HG03280 (cell line): Measurements from ENCODE around the gene PDE11A.

Source experiments
- ATAC-seq: cut with Tn5 transposase; IDR thresholded peaks from one replicate; pipeline ENCODE4 v1.9.1; 2021; ENCODE audit warnings: mild to moderate bottlenecking, moderate library complexity; ENCODE audit not compliant: unreplicated experiment

PDE11A gene

DNA sequence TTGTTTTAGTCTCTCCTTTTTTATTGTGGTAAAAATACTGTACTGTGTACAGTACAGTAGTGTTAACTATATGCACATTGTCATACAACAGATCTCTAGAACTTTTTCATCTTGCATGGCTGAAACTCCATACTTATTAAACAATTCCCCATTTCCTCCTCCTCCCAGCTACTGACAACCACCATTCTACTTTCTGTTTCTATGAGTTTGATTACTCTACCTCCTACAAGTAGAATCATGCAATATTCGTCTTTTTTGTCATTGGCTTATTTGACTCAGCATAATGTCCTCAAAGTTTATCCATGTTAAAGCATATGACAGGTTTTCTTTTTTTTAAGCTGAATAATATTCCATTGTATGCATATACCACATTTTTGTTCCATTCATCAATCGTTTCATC lies 341.8 kb downstream of the PDE11A start:
- ATAC-seq = no peak

DNA sequence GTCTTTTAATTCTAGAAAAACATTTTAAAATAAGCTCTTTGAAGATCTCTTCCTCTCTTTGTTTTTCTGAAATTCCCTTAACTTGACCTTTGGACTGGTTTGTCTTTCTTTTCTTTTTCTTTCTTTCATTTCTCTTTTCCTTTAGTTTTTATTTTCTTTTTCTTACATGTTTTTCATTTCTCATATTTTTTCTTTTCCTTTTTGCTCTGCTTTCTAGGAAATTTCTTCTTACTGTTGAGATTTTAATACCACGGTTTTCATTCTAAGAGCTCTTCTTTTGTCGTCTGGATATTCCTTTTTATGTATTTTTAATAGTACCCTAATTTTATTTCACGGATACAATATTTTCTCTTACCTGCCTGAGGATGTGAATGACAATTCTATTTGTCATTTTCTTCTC lies 342.2 kb downstream of the PDE11A start:
- no peak for ATAC-seq

DNA sequence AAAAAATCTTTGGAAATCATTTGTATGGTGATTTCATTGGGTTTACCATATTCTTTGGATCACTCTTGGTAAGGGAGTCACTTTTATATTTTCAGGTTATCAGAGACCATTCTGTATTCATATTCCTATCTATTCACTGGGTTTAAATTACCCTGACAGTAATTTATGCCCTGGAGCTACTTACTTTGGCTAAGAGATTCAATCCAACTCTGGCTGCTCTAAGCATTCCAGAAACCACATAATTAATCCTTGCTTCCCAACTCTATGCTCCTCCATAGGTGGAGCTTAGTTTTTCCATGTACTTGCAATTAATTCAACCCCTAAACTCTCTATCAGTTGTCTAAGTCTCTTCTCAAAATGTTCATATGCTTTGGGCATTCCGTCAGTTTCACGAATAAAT lies 343.7 kb downstream of the PDE11A start:
- ATAC-seq = no peak

DNA sequence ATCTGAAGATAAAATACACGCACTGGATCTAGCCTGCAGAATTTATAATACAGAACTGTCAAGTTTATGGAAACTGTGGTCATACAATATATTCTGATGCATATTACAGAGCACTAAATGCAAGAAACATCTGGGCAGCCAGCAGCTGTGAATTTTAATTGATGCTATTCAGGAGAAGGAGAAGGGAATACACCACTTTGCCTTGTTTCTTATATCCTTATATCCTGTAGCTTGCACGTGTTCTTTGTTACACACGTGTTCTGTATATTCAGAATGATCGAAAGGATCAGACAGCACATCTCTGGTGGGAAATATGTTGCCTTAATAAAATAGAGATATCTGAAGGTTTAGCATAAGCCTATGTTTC lies 344.2 kb downstream of the PDE11A start:
- no peak for ATAC-seq

DNA sequence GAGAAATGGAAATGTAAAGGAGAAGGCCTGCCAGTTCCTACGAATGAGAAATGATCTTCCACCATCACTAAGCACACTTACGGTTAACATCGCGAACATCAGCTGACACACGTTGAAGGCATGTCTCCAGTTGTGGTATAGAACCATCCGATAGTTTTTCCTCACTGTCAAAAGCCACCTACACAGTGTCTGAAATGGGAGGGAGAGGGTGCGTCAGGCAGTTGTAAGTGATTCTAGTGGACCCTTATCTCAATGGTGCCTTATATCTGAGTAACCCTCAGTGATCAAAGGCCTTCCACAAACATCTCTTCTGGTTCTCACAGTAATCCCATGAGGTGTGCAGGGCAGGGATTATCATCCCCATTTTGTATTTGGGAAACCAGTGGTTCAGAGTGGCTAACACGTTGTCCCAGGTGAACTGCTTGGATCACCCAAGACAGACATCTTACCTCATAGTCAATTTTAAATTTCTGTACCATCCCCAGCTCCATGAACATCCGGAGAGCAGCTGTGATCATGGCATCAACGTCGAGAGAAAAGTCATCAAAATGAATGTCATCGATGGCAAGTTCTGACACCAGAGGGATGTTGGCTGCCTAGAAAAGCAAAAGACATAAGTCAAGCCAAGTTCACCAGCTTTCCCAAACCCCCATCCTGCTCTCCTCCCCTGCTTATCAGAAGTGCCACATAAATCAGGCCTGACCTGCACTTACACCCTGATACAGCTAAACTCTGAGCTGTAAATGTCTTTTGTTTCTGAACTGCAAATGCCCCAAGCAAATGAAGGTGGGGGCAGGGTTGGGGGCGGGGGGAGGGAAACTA lies 344.8 kb downstream of the PDE11A start:
- no peak for ATAC-seq

DNA sequence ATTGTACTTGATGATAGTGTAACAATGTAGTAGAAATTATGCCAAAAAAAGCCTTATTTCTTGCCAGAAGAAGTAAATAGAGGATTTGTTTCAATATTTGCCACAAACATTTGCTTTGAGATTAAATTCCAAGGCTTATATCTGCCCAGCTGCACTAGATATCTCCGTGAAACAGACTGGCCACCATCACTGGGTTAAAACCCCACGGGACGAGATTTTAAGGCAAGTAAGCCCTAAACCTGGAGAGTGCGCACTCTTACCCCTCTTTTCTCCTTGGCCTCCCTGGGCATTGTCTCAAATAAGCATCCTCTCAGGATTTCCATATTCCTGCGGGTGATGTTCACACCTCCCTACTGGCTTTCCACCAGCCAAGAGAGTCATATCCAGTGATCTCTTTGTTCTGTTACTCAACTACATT lies 345.6 kb downstream of the PDE11A start:
- ATAC-seq = no peak

DNA sequence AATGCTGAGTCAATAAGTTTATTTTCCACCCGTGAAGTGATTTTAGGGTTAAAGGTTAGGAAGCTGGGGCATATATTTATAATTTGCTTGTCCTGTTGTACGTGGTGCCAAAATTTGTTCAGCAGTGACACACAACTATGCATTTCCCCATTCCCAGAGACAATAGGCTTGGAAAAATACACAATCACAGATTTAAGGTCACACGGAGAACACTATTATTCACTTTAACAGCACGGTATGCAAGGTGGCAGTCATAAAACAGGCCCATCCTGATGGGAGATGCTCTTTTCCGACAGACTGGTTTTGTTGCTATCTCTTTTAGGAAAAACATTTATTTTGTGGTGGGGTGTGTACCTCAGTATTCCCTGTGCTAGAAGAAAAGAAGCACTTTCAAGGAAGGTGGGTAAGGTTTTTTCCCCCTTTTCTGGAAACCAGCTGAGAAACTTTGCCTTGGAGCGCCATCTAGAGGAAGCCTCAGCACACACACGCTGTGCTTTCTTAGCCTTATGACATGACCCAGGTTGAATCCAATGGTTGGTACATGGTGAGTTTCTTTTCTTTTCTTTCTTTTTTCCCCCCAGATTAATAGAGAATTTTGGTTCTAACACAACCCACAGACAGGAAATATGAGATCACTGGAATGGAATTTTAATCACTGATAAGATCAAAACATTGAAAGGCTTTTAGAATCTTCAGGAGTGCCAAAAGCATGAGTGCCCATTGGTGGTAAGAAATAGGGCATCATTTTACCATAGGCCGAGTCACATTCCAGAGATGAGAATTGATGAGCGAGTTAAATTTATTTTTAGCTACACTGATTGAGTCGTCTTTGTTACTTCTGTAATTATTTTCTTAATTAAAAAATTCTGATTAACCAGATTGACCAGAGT lies 347.9 kb downstream of the PDE11A start:
- ATAC-seq = peak; percentile 69

DNA sequence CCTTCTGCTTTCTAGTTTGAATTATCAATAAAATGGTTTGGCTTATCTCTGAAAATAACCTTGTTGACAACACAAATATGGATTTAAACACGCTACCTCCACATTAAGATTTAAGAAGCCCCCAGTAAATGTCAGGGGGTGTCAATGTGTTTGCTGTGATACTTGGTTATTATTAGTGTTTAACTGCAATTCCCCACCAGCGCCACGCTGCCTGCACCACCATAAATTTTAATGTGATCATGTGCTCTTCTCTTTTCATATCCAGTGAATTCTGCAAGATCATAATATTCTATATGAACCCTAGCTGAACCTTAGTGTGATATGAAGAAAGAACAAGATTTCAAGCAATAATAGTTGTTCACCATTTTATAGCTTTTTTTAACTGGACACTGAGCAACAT lies 349.3 kb downstream of the PDE11A start:
- ATAC-seq = no peak

DNA sequence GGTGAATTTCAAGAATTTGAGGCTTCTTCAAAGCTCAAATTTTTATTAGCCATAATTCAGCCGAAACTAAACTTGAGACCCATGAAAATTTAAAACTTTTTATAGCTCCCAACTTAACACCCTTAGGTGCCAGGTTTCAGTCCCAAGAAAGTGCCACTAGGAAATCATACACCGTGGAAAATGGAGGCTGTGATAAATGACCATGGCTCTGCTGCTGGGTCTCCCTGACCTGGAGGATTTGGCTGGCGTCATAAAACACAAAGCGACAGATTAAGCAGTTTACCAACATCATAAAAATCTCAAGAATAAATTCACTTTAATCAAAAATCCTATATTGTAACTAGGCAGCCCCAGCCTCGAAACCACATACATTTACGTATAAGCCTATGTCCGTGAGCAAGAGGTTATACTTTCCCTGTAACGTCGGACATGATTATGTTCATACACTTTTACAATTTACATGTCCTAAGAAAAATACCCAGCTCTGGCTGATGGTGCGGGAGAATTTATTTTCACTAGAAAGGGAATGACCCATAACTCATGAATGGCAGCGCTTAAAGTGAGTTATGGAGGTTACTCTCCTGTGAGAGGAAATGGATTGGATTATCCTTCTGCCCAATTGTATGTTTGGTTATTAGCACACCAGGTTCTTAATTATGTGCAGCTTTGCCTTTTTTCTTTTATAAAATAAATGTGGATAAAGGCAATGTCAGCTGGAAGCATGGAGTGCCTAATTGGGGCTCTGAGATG lies 350.6 kb downstream of the PDE11A start:
- no peak for ATAC-seq

DNA sequence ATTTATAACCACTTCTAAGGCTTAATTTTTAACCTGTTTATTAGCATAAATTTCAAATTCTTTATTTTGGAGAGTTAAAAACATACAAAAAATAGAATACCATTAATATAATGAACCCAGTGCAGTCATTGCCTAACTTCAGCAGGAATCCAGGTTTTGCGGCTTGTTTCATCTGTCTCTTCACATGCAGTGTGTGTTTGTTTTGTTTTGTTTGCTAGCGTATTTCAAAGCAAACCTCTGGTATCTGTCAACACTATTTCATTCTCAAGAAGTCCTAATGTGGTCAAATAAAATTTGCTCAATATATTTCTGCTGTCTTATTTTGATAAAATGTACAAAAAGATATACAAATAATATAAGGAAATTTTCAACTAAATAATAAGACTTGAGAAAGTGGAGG lies 351.5 kb downstream of the PDE11A start:
- no peak for ATAC-seq

DNA sequence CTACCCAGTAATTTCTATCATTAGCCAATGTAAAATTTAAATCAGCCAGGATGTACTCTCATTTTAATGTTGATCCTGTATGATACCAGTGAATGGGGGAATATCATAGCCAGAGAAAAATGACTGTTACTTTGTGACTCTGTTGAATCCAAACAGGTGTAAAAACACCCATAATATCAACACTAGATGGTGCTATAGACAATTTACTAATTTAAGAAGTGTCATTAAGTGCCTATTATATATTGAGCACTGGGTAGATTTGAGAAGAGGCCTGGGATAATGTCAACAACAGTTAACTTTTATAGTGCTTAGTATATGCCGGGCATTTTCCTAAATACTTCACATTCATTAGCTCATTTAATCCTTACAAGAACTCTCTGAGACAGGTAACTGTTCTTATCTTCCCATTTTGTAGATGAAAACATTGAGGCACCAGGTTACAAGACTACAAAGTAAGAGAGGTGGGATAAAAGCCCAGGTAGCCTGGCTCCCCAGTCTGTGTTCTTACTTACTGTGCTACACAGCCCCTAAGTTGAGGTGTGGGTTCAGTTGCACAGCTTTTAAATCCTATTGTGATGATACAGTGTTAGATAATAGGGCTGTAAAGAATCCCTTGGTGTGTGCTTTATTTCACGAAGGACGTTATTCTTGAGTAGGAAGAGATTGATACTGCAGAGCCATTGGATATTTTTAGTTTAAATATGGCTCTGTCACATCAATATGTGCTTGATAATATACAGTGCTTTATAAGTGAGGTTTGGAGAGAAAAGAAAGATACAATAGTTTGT lies 354.6 kb downstream of the PDE11A start:
- ATAC-seq = no peak

DNA sequence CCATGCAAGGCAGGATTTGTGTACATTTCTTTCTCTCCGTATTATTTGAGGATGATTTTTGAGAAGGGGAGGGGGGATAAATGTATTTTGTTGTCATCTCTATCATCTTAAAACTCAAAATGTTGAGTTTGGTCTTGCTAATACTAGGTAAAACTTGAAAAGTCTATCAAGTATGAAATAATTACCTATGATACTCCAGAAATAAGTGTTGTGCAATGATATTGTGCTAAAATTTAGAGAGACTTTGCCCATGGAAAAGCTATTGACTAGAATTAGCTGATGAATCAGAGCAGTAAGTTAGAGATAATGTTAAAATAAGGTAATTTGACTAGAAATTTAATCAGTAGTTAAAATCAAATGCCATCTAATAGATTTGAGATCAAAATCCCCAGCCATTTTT lies 356.1 kb downstream of the PDE11A start:
- ATAC-seq = no peak

DNA sequence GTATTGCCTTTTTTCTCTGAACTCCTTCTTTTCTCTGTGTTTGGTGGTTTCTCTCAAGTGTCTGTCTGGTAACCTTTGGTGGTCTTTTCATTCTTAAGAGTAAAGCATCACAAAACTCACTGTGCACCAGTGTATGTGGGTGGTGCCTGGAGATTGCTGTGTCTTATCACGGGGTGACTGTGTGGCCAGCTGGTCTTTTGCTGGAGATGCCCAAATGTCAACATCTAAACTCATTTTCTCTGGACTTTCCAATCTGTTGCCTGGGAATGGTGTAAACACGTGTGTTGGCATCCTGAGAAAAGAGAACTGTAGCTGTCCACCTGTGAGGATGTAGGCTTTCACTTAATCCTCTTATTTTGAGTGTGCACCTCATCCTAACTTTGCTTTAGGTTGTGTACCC lies 356.8 kb downstream of the PDE11A start:
- no peak for ATAC-seq

DNA sequence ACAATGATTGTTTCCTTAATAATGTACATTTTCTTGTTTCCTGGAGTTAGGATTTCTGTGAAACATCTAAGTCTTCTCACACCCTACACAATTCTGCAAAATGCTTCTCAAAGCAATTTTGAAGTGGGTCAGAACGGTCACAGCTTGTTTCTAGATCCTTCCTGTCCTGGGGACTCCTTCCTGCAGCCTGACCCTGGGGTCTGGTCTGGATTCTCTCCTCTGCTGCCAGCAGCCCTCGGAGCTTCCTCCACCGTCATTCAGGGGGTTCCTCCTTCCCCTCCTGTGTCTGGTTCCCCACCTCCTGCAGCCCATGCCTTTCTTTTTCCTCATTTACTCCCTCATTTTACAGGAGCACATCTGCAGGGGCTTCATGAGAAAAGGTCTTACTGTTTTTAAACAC lies 357.9 kb downstream of the PDE11A start:
- ATAC-seq = no peak

DNA sequence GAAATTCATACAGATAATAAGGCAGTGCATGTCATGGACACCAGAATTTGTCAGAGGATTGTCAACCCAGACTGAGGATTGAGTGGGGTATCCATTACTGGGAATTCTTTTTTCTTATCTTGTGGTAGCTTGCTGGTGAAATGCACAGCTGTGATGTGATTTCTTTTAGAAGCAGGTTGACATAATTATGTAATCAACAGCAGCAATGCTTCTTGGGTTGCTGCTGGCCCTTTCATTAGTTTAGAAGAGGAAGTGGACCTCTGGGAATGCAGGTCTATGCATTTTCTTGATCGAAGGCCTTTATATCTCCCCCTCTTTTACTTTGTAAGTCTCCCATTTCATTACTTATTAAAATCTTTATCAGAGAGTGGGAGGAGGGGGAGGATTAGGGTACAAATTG lies 360.1 kb downstream of the PDE11A start:
- no peak for ATAC-seq

DNA sequence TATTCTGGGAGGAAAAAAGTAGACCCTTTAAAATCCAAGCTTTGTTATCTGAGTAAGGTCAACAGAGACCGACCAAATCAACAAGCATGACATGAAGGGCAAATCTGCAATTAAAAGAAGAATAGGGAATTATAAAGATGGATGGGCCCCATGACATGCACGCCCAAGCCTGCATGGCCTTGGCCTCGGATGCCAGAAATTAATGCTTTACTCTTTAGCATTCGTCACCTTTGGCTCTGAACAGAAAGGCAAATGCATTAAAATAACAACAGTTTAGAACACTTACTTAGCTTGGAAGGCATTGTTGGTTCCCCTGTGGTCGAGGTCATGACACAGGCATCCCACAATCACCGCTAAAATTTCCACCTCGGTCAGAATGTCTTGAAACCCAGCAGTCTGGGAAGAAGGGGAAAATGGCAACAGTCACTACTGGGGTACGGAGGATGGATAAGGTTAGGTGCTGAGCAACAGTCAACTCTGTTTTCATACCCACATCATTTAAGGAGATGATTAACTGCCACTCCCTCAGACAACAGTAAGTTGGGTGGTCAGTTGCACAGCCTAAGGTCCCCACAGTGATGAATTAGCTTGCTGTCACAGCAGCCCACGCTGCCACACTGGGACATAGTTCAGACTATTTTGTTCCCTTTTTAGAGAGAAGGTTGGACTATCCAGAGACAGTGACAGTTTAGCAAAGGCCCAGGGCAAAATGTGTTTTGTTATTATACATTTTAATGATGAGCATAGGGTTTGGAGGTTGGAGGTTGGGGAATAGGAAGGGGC lies 360.9 kb downstream of the PDE11A start:
- no peak for ATAC-seq

DNA sequence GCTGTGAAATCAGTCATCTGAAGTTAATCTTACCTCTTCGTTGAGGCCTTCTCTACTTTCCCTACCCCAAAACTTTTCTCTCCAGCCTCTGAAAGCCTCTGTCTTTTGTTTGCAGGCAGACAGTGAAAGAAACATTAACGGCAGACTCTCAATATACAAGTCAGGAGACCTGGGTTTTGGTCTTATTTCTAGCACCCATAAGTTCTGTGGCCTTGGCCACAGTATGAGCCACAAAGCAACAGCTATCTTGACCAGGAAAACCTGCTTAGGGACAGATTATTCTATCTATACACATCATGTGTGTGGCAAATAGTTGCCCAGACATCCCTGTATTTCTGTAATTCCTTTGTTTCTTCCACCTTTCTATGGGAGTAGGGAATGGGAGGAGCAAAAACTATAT lies 361.7 kb downstream of the PDE11A start:
- no peak for ATAC-seq

DNA sequence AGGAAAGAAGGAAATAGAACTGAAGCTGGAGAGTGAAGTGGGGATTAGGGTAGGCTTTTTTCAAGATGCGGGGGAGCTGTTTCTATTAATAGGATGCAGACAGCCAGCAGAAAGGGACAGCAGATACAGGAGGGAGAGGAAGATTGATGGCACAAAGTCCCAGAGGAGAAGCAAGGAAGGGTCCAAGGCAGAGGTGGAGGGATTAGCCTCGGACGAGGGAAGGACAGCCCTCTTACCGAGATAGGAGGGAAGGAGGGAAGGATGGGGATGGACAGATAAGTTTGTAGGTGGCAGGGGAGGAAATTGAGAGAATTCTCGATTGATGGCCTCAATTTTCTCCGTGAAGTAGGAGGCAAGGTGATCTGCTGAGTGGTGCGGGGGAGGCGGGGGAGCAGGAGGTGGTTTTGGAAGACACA lies 362.6 kb downstream of the PDE11A start:
- no peak for ATAC-seq

DNA sequence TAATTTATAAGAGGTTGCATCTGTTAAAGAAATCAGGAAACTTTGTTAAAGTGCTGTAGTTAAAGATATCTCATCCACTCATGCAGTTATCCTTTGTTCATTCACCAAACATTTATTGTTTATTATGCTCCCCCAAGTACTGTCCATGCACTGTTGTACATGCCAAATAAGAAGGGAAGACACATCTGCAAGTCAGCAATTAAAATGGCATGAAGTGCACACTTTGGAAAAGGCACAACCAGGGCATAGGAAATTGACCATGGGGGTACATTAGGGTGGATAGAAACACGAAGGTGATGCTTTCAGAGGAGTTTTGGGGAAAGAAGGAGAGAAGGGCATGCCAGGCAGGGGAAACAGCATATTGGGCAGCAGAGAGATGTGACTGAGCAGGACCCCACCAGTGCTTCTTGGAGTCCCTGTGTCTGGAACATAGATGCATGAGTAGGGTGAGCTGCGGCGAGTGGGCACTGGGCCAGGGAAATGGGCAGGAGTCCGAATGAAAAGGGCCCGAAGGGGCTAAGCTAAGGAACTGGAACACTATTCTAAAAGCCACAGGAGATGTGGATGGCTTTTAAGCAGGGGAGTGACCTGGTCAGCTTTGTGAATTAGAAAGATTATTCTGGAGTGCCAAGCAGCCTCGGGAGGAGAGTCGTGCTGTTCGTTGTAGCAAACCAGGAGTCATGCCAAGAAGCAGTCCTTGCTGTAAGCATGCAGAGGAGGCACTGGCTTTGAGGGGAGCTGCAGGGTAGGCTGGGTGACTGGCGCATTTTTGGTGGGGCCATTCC lies 363.7 kb downstream of the PDE11A start:
- ATAC-seq = no peak
